Measurements from ENCODE around the gene EAF2.

EAF2 gene

DNA sequence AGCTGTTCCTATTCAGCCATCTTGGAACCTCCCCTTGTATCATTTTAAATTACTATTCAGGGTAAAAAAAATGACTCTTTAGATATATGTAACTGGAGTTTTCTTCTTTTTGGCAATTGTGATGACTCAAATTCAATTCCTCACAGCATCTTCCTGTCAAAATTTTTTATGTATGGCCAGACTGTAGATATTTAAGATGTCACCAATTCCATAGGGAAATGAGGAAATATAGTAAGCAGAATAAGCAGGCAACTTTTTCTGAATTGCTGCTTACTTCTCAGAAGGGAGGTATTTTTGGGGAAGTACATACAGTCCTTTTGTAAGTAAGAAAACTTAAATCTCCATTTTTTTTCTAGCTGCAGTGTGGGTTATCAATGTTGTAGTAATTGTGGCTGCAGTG lies 28.8 kb downstream of the EAF2 start:
- DNase-seq = no peak

DNA sequence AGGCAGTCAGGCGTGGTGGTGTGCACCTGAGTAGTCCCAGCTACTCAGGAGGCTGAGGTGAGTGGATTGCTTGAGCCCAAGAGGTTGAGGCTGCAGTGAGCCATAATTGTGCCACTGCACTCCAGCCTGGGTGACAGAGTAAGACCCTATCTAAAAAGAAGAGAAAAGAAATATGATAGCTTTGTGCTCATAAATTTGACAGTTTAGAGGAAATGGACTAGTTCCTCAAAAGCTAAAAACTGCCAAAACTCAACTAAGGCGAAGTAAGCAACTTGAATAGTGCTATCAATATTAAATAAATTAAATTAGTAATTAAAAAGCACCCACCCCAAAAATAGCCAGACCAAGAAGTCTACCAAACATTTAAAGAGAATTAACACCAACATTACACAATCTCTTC lies 34.7 kb downstream of the EAF2 start:
- DNase-seq = no peak

DNA sequence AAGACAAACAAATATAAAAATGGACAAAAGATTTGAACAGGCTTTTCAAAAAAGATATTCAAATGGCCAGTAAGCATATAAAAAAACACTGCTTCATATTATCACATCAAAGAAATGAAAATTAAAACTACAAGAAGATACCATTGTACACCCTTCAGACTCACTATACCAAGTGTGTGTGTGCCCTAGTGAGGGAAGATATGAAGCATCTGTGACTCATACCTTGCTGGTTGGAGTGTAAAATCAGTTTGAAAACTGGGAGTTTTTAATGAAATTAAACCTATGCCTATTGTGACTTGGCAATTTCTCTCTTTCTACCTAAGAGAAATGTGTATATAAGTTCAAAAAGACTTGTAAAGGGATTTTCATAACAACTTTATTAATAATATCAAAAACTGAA lies 35.7 kb downstream of the EAF2 start:
- DNase-seq = no peak

DNA sequence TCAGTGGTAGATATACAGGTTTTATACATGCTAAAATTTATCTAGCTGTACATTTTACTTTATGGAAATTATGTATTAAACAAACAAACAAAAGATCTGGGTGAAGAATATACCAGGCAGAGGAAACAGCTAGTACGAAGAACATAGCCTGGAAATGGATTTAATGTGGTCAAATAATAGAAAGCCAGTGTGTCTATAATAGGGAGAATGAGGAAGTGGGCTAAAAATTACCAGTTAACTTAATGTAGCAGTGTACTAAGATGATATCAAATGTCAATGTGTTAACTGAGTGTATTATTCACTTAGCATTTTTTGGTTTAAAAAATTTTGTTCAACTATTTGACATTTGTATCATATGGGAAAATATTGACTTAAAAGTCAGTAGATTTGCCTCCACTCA lies 36.4 kb downstream of the EAF2 start:
- DNase-seq = no peak

DNA sequence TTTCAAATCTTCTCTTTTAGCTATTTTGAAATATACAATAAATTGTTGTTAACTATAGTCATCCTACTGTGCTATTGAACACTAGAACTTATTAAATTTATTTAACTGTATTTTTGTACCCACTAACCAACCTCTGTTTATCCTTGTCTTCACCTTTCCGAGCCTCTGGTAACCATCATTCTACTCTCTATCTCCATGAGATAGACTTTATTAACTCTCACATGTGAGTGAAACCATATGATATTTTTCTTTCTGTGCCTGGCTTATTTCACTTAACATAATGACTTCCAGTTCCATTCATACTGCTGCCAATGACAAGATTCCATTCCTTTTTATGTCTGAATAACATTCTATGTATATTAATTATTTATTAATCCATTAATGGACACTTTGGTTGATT lies 43.4 kb downstream of the EAF2 start:
- no peak for DNase-seq

DNA sequence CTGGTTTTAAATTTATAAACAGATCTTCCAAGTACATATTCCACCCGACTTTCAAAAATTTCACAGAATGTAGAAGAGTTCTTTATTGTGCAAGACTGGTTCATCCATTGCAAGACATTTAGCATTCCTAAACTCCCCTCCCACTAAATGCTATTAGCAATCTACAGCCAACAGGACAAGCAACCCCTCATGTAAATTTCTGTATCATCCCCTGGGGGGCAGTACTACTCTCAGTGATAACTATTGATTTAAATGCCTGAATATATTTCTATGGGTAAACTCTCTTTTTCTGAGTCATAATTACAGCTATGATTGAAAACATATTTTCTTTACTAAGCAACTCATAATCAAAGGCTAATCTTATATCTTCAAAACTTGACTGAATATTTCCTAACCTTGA lies 48.5 kb downstream of the EAF2 start:
- DNase-seq = no peak

DNA sequence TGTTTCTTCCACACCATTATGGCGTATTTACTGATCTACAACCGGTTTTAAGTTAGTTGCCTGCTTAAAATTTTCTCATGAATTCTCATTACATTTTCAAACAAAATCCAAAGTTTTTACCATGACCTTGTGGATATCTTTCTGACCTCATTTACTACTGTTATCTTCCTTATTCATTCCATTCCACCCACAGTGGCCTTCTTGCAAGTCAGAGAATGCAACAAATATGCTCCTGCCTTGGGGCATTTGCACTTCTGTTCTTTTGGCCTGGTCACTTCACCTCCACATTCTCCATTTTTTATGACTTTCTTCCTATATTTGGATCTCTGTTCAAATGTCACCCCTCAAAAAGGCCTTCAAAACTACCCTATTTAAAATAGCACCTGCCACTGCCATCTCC lies 50.4 kb downstream of the EAF2 start:
- DNase-seq = no peak

DNA sequence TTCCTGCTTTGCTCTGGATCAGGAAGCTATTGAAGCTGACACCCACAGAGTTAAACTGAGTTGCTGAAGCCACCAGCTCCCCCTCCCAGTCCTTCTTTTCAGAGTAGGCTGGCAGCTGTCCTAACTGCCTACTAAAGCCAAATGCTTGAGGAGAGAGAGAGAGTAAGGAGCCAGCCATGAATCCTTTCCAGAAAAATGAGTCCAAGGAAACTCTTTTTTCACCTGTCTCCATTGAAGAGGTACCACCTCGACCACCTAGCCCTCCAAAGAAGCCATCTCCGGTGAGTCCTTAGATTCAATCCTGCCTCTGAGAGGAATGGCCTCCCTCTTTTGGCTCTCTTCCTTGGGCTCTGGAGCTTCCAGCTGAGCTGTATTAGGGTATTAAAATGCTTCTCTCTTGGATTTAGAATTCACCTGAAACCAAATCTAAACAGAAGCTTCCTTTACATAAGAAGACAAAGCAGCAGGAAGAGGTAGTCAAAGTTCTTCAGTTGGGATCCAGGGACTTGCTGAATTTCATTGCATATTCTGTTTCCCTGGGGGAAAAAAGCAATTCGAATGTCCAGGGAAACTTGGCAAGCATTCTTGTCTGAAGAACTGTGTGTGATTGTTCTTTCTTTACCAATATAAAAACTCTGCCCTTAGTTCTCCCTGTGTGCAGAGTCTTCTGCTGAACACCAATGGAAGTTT lies 59.4 kb downstream of the EAF2 start, which contains the start of gene SLC15A2:
TSS of gene SLC15A2 (plus strand) at position 101 of the 690 bp plus-strand sequence. CDS start at position 177, 76 bp downstream.
- no peak for DNase-seq

DNA sequence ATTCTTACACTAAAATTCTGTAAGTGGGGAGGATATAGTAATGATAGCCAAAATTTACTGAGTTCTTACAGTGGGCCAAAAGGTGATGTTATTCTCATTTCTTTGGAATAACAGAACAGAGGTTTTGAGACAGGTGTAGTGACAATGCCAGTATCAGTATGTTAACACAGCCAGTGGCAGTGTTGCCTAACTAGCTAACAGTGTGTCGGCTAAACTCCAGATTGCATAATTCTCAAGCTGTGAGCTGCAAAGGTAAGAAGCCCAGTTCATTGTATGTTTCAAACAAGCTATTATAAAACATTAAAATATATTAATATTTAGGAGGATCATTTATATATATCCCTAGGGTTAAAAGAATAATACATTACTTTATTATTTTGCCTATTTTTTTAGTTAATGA lies 60.1 kb downstream of the EAF2 start:
- no peak for DNase-seq

DNA sequence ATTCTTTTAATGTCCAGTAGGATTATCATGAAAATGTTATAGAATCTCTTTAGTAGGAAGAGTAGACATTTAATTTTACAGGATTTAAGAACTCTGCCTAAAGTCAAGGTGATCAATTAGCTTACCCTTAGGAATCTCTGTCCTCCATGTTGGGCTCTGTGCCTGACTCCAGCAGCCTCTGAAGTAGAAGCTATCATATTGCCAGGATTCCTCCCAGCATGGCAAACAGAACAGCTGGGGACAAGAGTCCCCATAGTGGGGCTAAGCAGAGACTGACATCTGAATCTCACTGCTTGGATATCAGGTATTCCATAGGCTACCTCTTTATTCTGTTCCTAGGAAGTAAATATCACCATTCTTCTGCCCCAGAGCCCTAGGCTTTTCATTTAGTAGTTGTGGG lies 60.7 kb downstream of the EAF2 start:
- DNase-seq = no peak

DNA sequence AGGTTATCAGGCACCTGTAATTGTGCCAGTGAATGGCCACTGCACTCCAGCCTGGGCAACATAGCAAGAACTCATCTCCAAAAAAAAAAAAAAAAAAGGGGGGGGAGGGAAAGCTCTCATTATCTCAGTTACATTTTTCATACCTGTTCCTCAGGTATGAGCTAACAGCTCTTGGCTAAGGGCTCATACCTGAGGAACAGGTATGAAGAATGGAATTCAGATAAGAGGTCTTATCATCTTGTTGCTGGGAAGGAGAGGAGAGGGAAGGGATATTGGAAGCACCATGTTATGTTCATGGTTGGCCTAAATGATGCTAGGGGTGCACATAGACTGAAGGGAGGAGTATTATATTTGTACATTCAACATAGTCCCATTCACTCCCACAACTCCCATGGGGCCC lies 61.8 kb downstream of the EAF2 start:
- DNase-seq = no peak

DNA sequence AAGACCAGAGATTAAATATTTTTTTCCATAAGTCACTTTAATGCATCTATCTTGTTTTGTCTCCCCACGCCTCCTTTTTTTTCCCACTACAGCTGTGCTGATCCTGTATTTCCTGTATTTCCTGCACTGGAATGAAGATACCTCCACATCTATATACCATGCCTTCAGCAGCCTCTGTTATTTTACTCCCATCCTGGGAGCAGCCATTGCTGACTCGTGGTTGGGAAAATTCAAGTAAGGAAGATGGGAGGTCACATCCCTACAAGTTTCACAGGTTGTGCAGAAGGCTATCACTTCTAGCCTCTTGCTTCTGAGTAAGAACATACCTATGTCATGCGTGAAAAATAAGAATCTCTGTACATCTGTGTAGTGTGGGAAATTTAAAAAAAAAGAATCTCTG lies 62.3 kb downstream of the EAF2 start:
- no peak for DNase-seq

DNA sequence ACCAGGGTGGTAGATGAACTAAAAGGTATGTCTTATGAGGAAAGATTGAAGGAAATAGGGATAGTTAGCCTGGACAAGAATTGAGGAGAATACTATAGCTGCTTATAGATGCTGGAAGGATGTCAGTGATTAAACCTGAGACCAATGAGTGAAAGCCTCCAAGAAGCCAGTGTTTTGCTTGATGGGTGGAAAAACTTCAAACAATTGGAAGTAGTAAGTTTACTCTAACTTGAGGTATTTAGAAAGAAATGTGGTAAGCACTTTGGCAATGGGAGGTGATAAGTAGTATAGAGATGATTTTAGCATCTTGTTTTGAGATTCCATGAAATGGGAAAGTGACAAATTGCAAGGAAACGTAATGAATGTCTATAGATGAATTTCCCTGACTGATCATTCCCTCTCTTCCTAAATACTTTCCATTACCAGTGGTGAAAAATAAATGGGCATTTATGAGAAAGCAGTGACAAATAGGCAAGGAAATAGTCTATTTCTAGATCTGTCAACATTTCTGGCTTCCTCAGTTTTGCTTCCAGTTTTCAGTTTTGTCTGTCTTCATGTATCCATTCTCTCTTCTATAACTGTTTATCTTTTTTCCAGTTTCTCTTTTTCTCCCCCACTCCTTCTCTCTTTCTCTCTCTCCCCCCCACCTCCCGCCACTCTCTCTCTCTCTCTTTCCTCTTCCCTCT lies 78.4 kb downstream of the EAF2 start:
- DNase-seq = no peak

DNA sequence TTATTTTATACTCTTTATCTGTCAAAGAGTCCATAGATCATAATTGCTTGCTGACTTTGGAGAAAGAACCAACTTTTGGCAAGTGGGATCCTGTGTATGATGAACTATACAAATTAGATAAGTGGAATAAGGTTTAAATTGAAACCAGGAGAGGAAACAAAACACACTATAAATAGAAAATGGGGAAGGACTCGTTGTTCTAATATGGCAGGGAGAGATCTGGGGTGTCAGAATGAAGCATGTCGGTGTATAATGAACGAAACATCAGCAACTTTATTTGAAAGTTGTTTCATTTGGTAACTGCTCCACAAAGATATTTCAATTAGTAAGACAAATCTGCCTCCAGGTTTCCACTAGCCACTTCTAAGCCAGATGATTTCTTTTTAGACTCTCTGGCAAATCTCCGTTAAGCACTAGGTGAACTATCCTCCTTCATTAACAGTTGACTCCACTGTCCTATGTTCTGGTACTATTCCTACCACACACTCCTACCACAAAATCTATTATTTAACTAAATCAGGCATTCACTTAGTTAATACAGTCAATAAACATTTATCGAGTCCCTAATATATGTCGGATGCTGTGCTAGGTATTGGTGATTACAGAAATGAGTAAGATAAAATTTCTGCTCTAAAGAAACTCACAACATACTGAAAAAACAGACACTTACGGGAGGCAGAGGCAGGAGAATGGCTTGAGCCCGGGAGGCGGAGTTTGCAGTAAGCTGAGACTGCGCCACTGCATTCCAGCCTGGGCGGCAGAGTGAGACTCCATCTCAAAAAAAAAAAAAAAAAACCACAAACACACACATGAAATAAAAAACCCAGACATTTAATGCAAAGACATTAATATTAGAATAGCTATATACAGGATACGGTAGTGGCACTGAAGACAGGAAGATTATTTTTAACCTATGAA lies 79.3 kb downstream of the EAF2 start:
- DNase-seq = no peak

DNA sequence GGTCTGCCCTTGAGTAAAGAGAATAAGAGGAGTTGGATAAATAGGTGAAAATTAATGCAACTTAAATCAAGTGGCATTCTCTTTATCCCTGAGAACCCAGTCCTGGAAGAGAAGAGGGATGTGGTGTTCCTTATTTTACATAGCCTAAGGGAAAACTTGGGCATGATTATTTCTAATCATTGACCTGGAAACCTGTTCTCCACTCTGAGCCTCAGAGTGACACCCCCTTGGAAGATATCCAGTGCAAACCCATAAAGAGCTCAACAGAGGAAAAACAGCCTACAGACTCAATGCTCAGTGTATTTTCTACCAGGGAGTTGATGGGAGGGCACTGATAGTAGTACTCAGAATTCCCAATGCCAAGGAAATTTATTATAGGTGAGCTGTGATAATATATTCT lies 81.2 kb downstream of the EAF2 start:
- no peak for DNase-seq

DNA sequence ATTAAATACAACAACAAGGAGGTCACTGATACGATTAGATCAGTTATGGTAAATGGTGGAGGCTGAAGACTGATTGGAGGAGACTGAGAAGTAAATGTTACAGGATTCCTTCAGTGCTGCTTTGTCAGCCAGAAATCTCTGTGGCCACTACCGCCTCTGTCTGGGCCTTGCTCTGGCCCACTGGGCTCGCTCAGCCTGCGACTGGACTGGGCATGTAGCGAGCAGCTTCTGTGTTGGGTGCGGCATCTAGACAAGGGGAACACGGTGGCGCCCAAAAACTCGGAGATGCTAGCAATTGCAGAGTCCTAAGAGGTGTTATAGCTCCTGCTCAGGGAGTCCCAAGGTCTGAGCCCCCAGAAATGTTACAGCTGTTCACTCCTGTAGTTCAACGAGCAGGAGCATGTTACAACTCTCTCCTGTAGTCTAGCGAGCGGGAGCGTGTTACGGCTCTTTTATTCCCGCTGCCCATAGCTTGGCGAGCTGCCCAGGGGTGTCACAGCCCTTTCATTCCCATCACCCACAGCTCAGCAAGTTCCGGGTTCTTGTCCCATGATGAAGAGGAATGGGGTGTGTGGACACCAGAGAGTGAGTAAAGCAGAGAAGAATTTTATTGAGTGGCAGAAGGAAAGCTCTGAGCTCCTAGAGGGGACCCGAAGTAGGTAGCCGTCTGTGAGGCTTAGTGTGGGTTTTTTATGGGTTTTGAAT lies 83.9 kb downstream of the EAF2 start:
- no peak for DNase-seq

DNA sequence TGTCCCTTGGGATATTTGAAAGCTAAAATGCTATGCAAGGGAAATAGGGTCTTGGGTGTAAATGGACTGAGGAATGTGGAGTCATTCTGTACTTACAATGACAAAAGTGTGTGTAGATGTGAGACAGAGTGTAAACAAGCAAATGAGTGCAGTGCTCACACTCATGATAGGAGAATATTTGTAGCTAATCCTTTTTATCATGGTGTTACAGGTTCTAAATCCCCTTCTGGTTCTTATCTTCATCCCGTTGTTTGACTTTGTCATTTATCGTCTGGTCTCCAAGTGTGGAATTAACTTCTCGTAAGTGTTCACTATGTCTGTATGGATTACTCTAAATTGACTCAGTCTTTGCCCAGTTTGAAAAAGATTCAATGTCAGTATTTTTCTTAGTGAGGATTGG lies 89.7 kb downstream of the EAF2 start:
- DNase-seq = no peak

DNA sequence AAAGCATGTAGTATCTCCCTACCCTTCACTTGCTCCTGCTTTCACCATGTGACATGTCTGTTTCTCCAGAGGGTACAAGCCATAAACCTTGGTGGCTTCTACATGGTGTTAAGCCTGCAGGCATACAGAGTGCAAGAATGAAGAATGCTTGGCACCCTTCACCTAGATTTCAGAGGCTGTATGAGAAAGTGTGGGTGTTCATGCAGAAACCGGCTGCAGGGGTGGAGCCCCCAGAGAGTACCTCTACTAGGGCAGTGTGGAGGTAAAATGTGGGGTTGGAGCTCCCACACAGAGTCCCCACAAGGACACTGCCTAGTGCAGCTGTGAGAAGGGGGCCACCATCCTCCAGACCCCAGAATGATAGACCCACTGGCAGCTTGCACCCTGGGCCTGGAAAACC lies 91.4 kb downstream of the EAF2 start:
- DNase-seq = no peak
